Stomach smooth muscle (tissue), 2 donors: ENCODE measurements around the gene SLC6A3.

ENCODE experiments used
- H3K27ac ChIP-seq: one replicate; pipeline ENCODE4 v1.7.0; 2013; ENCODE audit warnings: mild to moderate bottlenecking, low read length, inconsistent platforms
- H3K27me3 ChIP-seq, 2 donors: one replicate each; pipeline ENCODE4 v1.7.0; 2013; ENCODE audit warnings: low read length in 2 of 2; ENCODE audit not compliant: insufficient read depth in 2 of 2, control insufficient read depth in 1 of 2
- H3K36me3 ChIP-seq, 2 donors: one replicate each; pipeline ENCODE4 v1.7.0; 2013; ENCODE audit warnings: low read length in 2 of 2; ENCODE audit not compliant: control insufficient read depth in 2 of 2, insufficient read depth in 2 of 2
- H3K4me1 ChIP-seq: one replicate; pipeline ENCODE4 v1.7.0; 2013; ENCODE audit warnings: low read length; ENCODE audit not compliant: control insufficient read depth, insufficient read depth
- H3K4me3 ChIP-seq, 2 donors: one replicate each; pipeline ENCODE4 v1.7.0; 2013; ENCODE audit warnings: low read length in 2 of 2
- H3K9ac ChIP-seq, 2 donors: one replicate each; pipeline ENCODE4 v1.7.0; 2013; ENCODE audit warnings: low read length in 2 of 2, mild to moderate bottlenecking in 1 of 2
- H3K9me3 ChIP-seq, 2 donors: one replicate each; pipeline ENCODE4 v1.7.0; 2013; ENCODE audit warnings: low read length in 2 of 2; ENCODE audit not compliant: control insufficient read depth in 2 of 2
- donor health status: healthy.
- donor health status: Pancreatic carcinoma.

The SLC6A3 gene

DNA sequence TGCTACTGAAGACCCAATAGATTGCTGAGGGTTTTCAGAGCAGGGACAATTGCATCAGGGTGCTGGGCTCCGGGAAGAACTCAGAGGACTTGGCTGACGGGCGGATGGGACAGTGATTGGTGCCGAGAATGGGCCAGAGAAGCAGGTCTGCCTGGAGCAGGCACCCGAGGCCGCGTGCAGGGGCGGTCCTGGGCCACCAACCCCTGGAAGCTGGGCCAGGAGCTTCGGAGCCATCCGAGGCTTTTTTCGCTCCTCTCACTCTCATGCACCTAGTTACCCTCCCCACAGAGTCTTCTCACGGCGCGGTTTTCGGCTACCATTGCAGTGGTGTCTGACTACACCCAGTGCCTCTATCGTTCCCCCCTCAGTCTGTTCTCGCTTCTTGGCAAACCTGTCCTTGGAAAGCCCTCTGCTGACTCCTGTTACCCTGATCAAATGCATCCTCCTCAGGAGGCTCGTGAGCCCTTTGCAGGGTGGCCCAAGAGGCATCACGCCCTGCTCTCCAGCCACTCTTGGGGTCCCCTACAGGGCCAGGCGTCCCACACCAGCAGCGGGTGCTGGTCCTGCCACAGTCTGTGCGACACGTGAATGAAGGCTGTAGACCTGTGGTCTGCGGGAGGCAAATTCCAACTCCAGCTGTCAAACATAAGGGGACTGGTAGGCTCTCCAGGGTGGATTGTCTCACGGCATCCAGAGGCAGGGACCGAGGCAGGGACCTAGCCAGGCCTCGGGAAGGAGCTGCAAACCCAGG, 99.2 kb downstream of the SLC6A3 start:
- no peak overlapping the region for H3K27ac ChIP-seq
- H3K9me3 ChIP-seq = no peaks in the 10 kb centered on the region
- H3K27me3 ChIP-seq = no peaks in the 10 kb centered on the region

DNA sequence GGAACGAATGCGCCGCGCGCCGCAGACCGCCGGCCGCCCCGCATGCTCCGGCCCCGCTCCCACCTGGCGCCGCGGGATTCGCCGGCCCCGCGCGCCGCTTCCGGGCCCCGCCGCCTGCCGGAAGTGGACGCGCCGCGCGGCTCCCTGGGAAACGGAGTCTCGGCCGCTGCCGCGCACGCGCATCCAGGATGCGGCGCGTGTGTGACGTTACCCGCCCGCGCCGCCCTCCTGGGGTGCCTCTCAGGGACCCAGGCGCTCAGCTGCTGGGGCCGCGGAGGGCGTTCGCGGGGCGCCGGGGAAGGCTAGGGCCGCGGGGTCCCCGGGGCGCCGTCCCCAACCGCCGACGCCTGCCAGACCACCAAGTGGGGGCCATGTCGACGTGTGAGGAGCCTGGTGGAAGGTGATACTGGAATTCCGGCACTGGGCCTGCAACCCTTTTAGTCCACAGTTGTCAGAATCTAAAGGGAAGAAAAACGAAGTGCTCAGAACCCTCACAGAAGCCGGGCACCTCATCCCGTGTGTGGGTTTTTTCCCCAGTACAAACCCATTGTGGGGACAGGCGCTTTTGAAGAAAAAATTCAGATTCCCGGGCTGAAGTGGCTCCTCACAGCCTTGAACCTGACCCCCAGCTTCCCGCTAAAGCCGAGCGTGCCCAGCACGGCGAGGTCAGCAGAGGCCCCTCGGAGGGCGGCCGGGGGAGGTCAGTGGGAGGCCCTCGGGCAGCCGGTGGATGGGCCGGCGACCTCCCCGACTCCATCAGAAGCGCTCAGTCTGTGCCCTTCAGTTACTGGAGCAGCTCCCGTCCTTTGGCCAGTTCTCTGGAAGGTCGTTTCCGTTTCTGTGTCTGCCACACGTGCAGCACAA, 100.0 kb downstream of the SLC6A3 start, which contains the start of gene CLPTM1L:
TSS of gene CLPTM1L (minus strand) at position 125 of the 864 bp plus-strand sequence. CDS start 258 bp downstream, outside the sequence.
- H3K4me1 ChIP-seq = peaks cover 20% of the 10 kb centered on the region

More for the DNA sequence above, 99.2 kb downstream of the SLC6A3 start:
- Histone ChIP-seq H3K4me3 (peak overlapping the region; percentile 90 to 91), H3K4me1 (peaks cover 20% of the 10 kb centered on the region), H3K36me3 (peaks cover 8 to 9% of the 10 kb centered on the region in 2 donors), H3K9ac (peak overlapping the region; percentile 95 to 96)

GRCh38 chr5:1343931-1344901, 101.0 kb downstream of the SLC6A3 start:
- Histone ChIP-seq H3K4me3 (peak overlapping the region; percentile 61 to 90), H3K36me3 (peaks cover 9 to 14% of the 10 kb centered on the region in 2 donors), H3K27ac (no peak overlapping the region), H3K9ac (peak overlapping the region; percentile 21 to 75), H3K9me3 (no peaks in the 10 kb centered on the region), H3K27me3 (no peaks in the 10 kb centered on the region), H3K4me1 (peaks cover 20% of the 10 kb centered on the region)

More for the DNA sequence above, 100.0 kb downstream of the SLC6A3 start, which contains the start of gene CLPTM1L:
- Histone ChIP-seq H3K36me3 (peaks cover 9 to 11% of the 10 kb centered on the region in 2 donors), H3K27me3 (no peaks in the 10 kb centered on the region), H3K4me3 (peak within 1 kb of the TSS; percentile 90 to 91), H3K27ac (peak within 1 kb of the TSS; percentile 76), H3K9me3 (no peaks in the 10 kb centered on the region), H3K9ac (peak within 1 kb of the TSS; percentile 95 to 96)

DNA sequence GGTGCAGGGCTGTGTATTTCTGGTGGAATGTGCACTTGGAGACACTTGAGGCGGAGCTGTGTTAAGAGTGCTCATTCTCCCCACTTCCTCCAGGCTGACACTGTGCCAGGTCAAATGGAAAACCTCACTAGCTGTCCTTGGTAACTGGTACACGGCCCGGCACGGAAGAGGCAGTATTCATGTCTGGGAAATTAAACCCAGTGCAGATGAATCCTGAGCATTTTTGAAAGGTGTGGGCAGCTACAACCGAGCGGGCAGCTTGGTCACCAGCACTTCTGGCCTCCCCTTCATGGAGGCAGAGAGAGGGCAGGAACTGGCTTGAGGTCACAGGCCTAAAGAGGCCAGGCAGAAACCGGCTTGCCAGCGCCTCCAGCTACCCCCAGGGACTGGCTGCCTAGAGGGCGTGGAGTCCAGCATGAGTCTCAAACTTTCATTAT, 101.9 kb downstream of the SLC6A3 start:
- Histone ChIP-seq H3K4me3 (no peak overlapping the region), H3K9ac (no peak overlapping the region), H3K4me1 (peaks cover 20% of the 10 kb centered on the region), H3K27ac (no peak overlapping the region), H3K9me3 (no peaks in the 10 kb centered on the region), H3K36me3 (peaks cover 12 to 15% of the 10 kb centered on the region in 2 donors), H3K27me3 (no peaks in the 10 kb centered on the region)
